Glutamatergic neuron (in vitro differentiated cells): ENCODE measurements around the gene EPB42. TPM values are rescaled to one million over a fixed set of nuclear protein-coding genes. Genes with fewer than 3 reads are reported as not detected.
"Not testable (repeated sequence)": the region's sequence is repeated elsewhere in the genome, so short reads cannot be mapped to it uniquely, and the experiment has no call there.

ENCODE experiments used
- DNase-seq: peaks from one replicate; pipeline ENCODE4 v3.0.0; 2022
- H3K27ac Mint-ChIP-seq: one replicate; pipeline ENCODE4 v1.8.0; 2020; ENCODE audit warnings: mild to moderate bottlenecking, mixed read lengths, inconsistent platforms; ENCODE audit not compliant: unreplicated experiment
- H3K27me3 Mint-ChIP-seq: one replicate; pipeline ENCODE4 v1.8.0; 2020; ENCODE audit warnings: mild to moderate bottlenecking, moderate library complexity, mixed read lengths, inconsistent platforms; ENCODE audit not compliant: unreplicated experiment
- H3K36me3 Mint-ChIP-seq: one replicate; pipeline ENCODE4 v1.8.0; 2020; ENCODE audit warnings: mild to moderate bottlenecking, mixed read lengths, inconsistent platforms; ENCODE audit not compliant: unreplicated experiment
- H3K4me1 Mint-ChIP-seq: one replicate; pipeline ENCODE4 v1.8.0; 2020; ENCODE audit warnings: mild to moderate bottlenecking, low read depth, mixed read lengths, inconsistent platforms; ENCODE audit not compliant: unreplicated experiment
- H3K4me3 Mint-ChIP-seq: one replicate; pipeline ENCODE4 v1.8.0; 2020; ENCODE audit warnings: mild to moderate bottlenecking, mixed read lengths, inconsistent platforms; ENCODE audit not compliant: unreplicated experiment
- H3K9me3 Mint-ChIP-seq: one replicate; pipeline ENCODE4 v1.8.0; 2020; ENCODE audit warnings: mild to moderate bottlenecking, moderate library complexity, mixed read lengths, inconsistent platforms; ENCODE audit not compliant: unreplicated experiment
- CTCF ChIP-seq: fragments of 200-600 bp; sonication (generic); IDR thresholded peaks from one replicate; pipeline ENCODE4 v1.5.0; 2021; ENCODE audit not compliant: partially characterized antibody, unreplicated experiment
- total RNA-seq: library from RNA; stranded (reverse); fragmentation: NEBNext Ultra II Directional; extraction: Animal tissue kit (Norgen Biotek cat#: 25700); gene quantifications from one replicate; pipeline ENCODE4 v1.2.1, GENCODE V29; 2021; ENCODE audit not compliant: unreplicated experiment

The EPB42 gene
- total RNA-seq, 1 donor from 2014 or later: not detected

- Mint-ChIP-seq H3K27me3 (peaks cover 4% of the 10 kb centered on the region), H3K36me3 (no peaks in the 10 kb centered on the region), H3K27ac (no peak overlapping the region), H3K4me3 (no peak overlapping the region), H3K4me1 (peaks cover 2% of the 10 kb centered on the region), H3K9me3 (peaks cover 4% of the 10 kb centered on the region)
- DNase-seq: no peak
- TF ChIP-seq CTCF: no peak
Measured at GRCh38 chr15:43183270-43183669, 37.5 kb downstream of the EPB42 start.

- H3K36me3 Mint-ChIP-seq: peaks cover 25% of the 10 kb centered on the region
- H3K4me1 Mint-ChIP-seq, DNase-seq, H3K4me3 Mint-ChIP-seq, H3K27ac Mint-ChIP-seq, H3K27me3 Mint-ChIP-seq, H3K9me3 Mint-ChIP-seq: not testable (repeated sequence)
Measured at GRCh38 chr15:43177147-43177546, 43.7 kb downstream of the EPB42 start.

- DNase-seq, H3K4me1 Mint-ChIP-seq, H3K9me3 Mint-ChIP-seq, H3K27ac Mint-ChIP-seq, H3K27me3 Mint-ChIP-seq, H3K4me3 Mint-ChIP-seq: not testable (repeated sequence)
- peaks cover 25% of the 10 kb centered on the region for H3K36me3 Mint-ChIP-seq
Measured at GRCh38 chr15:43175656-43176309, 45.0 kb downstream of the EPB42 start.

GRCh38 chr15:43169888-43170287 is 50.9 kb downstream of the EPB42 start:
- Mint-ChIP-seq H3K27ac (no peak overlapping the region), H3K4me1 (no peaks in the 10 kb centered on the region), H3K4me3 (no peak overlapping the region), H3K9me3 (peaks cover 3% of the 10 kb centered on the region), H3K36me3 (peaks cover 30% of the 10 kb centered on the region), H3K27me3 (no peaks in the 10 kb centered on the region)
- TF ChIP-seq CTCF: no peak
- no peak for DNase-seq

GRCh38 chr15:43168192-43169107 is 52.4 kb downstream of the EPB42 start:
- peaks cover 22% of the 10 kb centered on the region for H3K36me3 Mint-ChIP-seq
- H3K4me3 Mint-ChIP-seq: no peak overlapping the region

GRCh38 chr15:43167261-43167660 is 53.6 kb downstream of the EPB42 start:
- H3K4me3 Mint-ChIP-seq, H3K27me3 Mint-ChIP-seq, H3K9me3 Mint-ChIP-seq, H3K27ac Mint-ChIP-seq, H3K4me1 Mint-ChIP-seq, DNase-seq: not testable (repeated sequence)
- peaks cover 17% of the 10 kb centered on the region for H3K36me3 Mint-ChIP-seq

More at GRCh38 chr15:43168192-43169107, 52.4 kb downstream of the EPB42 start:
- H3K9me3 Mint-ChIP-seq: peaks cover 3% of the 10 kb centered on the region
- TF ChIP-seq CTCF: no peak
- H3K27me3 Mint-ChIP-seq: no peaks in the 10 kb centered on the region
- DNase-seq: no peak
- H3K4me1 Mint-ChIP-seq: no peaks in the 10 kb centered on the region
- H3K27ac Mint-ChIP-seq: no peak overlapping the region
